OCI-LY3 (cell line): ENCODE results near the gene UNC13B.
"Not testable (repeated sequence)": the region's sequence is repeated elsewhere in the genome, so short reads cannot be mapped to it uniquely, and the experiment has no call there.

Experiments used
- H2AFZ ChIP-seq: fragments of 200-600, 300-600 bp; shearing (Covaris generic); 2 replicates; pipeline ENCODE4 v1.6.0; 2014; ENCODE audit warnings: antibody characterized with exemption, low read depth, low read length
- H3K27ac ChIP-seq: fragments of 200-600, 300-600 bp; sonication (generic); 2 replicates; pipeline ENCODE4 v1.5.1; 2014; ENCODE audit warnings: mild to moderate bottlenecking, low read length, moderate library complexity, mixed read lengths
- H3K27me3 ChIP-seq: fragments of 200-600, 300-600 bp; sonication (generic); 2 replicates; pipeline ENCODE4 v1.6.1; 2014; ENCODE audit warnings: low read depth, low read length, mixed read lengths
- H3K36me3 ChIP-seq: fragments of 200-600, 300-600 bp; sonication (generic); replicated peaks from 2 replicates; pipeline ENCODE3; 2014; ENCODE audit warnings: low read depth, low read length, mixed read lengths
- H3K4me1 ChIP-seq: fragments of 300-600, 200-600 bp; sonication (generic); 2 replicates; pipeline ENCODE4 v1.6.1; 2014; ENCODE audit warnings: low read length, mixed read lengths
- H3K4me2 ChIP-seq: fragments of 200-600, 300-600 bp; sonication (generic); 2 replicates; pipeline ENCODE4 v1.6.1; 2014; ENCODE audit warnings: low read length, mixed read lengths
- H3K4me3 ChIP-seq: fragments of 300-600, 200-600 bp; sonication (generic); 2 replicates; pipeline ENCODE4 v1.5.1; 2014; ENCODE audit warnings: antibody characterized with exemption, mild to moderate bottlenecking, low read length, moderate library complexity
- H3K79me2 ChIP-seq: fragments of 300-600, 200-600 bp; shearing (Covaris generic); 2 replicates; pipeline ENCODE4 v1.6.1; 2014; ENCODE audit warnings: mild to moderate bottlenecking, low read length, mixed read lengths
- H3K9ac ChIP-seq: fragments of 300-600, 200-600 bp; shearing (Covaris generic); 2 replicates; pipeline ENCODE4 v1.6.0; 2014; ENCODE audit warnings: mild to moderate bottlenecking, low read length, moderate library complexity
- H3K9me3 ChIP-seq: fragments of 200-600, 300-600 bp; shearing (Covaris generic); 2 replicates; pipeline ENCODE4 v1.6.1; 2014; ENCODE audit warnings: low read length, mixed read lengths; ENCODE audit not compliant: insufficient read depth
- H4K20me1 ChIP-seq: fragments of 200-600, 300-600 bp; sonication (generic); 2 replicates; pipeline ENCODE4 v1.6.1; 2016; ENCODE audit warnings: low read length, mixed read lengths; ENCODE audit not compliant: insufficient read depth
- CTCF ChIP-seq: fragments of 200-600, 300-600 bp; sonication (generic); IDR thresholded peaks from 2 replicates; pipeline ENCODE4 v1.5.1; 2014; ENCODE audit warnings: antibody characterized with exemption, low read length, low read depth
- EZH2phosphoT487 ChIP-seq: fragments of 200-600 bp; shearing (Covaris generic); IDR thresholded peaks from 2 replicates; pipeline ENCODE4 v1.6.1; 2018; ENCODE audit warnings: antibody characterized with exemption, mixed run types, low read depth

UNC13B gene

GRCh38 chr9:35142037-35142436, 19.8 kb upstream of the UNC13B start:
- H3K79me2 ChIP-seq = no peaks in the 10 kb centered on the region
- no peak overlapping the region for H3K4me2 ChIP-seq
- no peaks in the 10 kb centered on the region for H3K27me3 ChIP-seq
- H2AFZ ChIP-seq = no peak overlapping the region
- H3K36me3 ChIP-seq = peaks cover 2% of the 10 kb centered on the region
- no peaks in the 10 kb centered on the region for H4K20me1 ChIP-seq
- TF ChIP-seq EZH2phosphoT487 = no peak
- TF ChIP-seq CTCF = no peak
- H3K4me1 ChIP-seq = no peaks in the 10 kb centered on the region
- no peak overlapping the region for H3K4me3 ChIP-seq
- no peak overlapping the region for H3K27ac ChIP-seq
- H3K9ac ChIP-seq = no peak overlapping the region
- peaks cover 20% of the 10 kb centered on the region for H3K9me3 ChIP-seq

- not testable (repeated sequence) for H3K4me2 ChIP-seq, H4K20me1 ChIP-seq, H3K27ac ChIP-seq, H3K79me2 ChIP-seq, H3K9ac ChIP-seq, H3K4me1 ChIP-seq, H3K4me3 ChIP-seq, H2AFZ ChIP-seq, H3K27me3 ChIP-seq, H3K36me3 ChIP-seq
- peaks cover 11% of the 10 kb centered on the region for H3K9me3 ChIP-seq
Observed at GRCh38 chr9:35147941-35148563, 13.8 kb upstream of the UNC13B start.

GRCh38 chr9:35152926-35153325, 8.9 kb upstream of the UNC13B start:
- no peak overlapping the region for H3K4me2 ChIP-seq
- no peaks in the 10 kb centered on the region for H3K4me1 ChIP-seq
- peaks cover 5% of the 10 kb centered on the region; the same call in 1 of the 2 replicates for H3K9me3 ChIP-seq
- no peaks in the 10 kb centered on the region for H4K20me1 ChIP-seq
- no peak overlapping the region for H3K27ac ChIP-seq
- no peak overlapping the region for H3K4me3 ChIP-seq
- H3K79me2 ChIP-seq = no peaks in the 10 kb centered on the region
- H3K27me3 ChIP-seq = no peaks in the 10 kb centered on the region
- no peaks in the 10 kb centered on the region for H3K36me3 ChIP-seq
- no peak overlapping the region for H2AFZ ChIP-seq
- TF ChIP-seq CTCF = no peak
- no peak for TF ChIP-seq EZH2phosphoT487
- no peak overlapping the region for H3K9ac ChIP-seq

GRCh38 chr9:35156781-35157180, 5.0 kb upstream of the UNC13B start:
- Histone ChIP-seq H3K27me3 (no peaks in the 10 kb centered on the region), H3K4me2 (no peak overlapping the region), H3K27ac (no peak overlapping the region), H3K9me3 (no peaks in the 10 kb centered on the region; the same call in 1 of the 2 replicates), H3K36me3 (no peaks in the 10 kb centered on the region), H3K79me2 (no peaks in the 10 kb centered on the region), H3K9ac (no peak overlapping the region), H3K4me3 (no peak overlapping the region), H2AFZ (no peak overlapping the region), H4K20me1 (no peaks in the 10 kb centered on the region), H3K4me1 (no peaks in the 10 kb centered on the region)
- TF ChIP-seq CTCF (no peak), EZH2phosphoT487 (no peak)

GRCh38 chr9:35157836-35158235, 4.0 kb upstream of the UNC13B start:
- not testable (repeated sequence) for H3K36me3 ChIP-seq, H3K9me3 ChIP-seq, H3K27me3 ChIP-seq, H2AFZ ChIP-seq, H3K4me2 ChIP-seq, H4K20me1 ChIP-seq, H3K4me3 ChIP-seq, H3K9ac ChIP-seq, H3K79me2 ChIP-seq, H3K4me1 ChIP-seq, H3K27ac ChIP-seq
